H9 (cell line): Measurements from ENCODE around the gene RINL. TPM values are rescaled to one million over a fixed set of nuclear protein-coding genes. Genes with fewer than 3 reads are reported as not detected.

ENCODE experiments used
- DNase-seq: peaks from one replicate; pipeline ENCODE4 v3.0.0-alpha.2; 2017
- H2AFZ ChIP-seq: one replicate; pipeline ENCODE4 v1.6.1; 2013; ENCODE audit warnings: mild to moderate bottlenecking, low read length, control low read depth, moderate library complexity
- H2AK5ac ChIP-seq: 2 replicates; pipeline ENCODE4 v1.6.1; 2013; ENCODE audit warnings: low read length, control low read depth, mixed read lengths; ENCODE audit not compliant: insufficient read length
- H2BK120ac ChIP-seq: one replicate; pipeline ENCODE4 v1.6.1; 2013; ENCODE audit warnings: low read depth, mild to moderate bottlenecking, low read length, control low read depth, inconsistent platforms; ENCODE audit not compliant: poor library complexity, severe bottlenecking
- H2BK12ac ChIP-seq: 2 replicates; pipeline ENCODE4 v1.6.1; 2013; ENCODE audit warnings: low read length, control low read depth, mixed read lengths, low read depth; ENCODE audit not compliant: insufficient read length
- H2BK15ac ChIP-seq: 2 replicates; pipeline ENCODE4 v1.6.1; 2013; ENCODE audit warnings: low read depth, low read length, control low read depth
- H2BK20ac ChIP-seq: one replicate; pipeline ENCODE4 v1.6.1; 2013; ENCODE audit warnings: low read depth, mild to moderate bottlenecking, low read length, control low read depth, inconsistent platforms; ENCODE audit not compliant: poor library complexity, severe bottlenecking
- H2BK5ac ChIP-seq: 2 replicates; pipeline ENCODE4 v1.6.1; 2013; ENCODE audit warnings: low read length, control low read depth, mixed read lengths; ENCODE audit not compliant: insufficient read length
- H3K14ac ChIP-seq: 2 replicates; pipeline ENCODE4 v1.6.1; 2013; ENCODE audit warnings: low read length, control low read depth; ENCODE audit not compliant: insufficient read depth
- H3K18ac ChIP-seq: 2 replicates; pipeline ENCODE4 v1.6.1; 2013; ENCODE audit warnings: low read depth, mild to moderate bottlenecking, mixed read lengths, low read length, control low read depth; ENCODE audit not compliant: insufficient read length
- H3K23ac ChIP-seq: 2 replicates; pipeline ENCODE4 v1.6.1; 2013; ENCODE audit warnings: low read length, control low read depth, mixed read lengths, low read depth; ENCODE audit not compliant: insufficient read length
- H3K23me2 ChIP-seq: 2 replicates; pipeline ENCODE4 v1.6.1; 2013; ENCODE audit warnings: low read depth, mild to moderate bottlenecking, mixed read lengths, low read length, control low read depth; ENCODE audit not compliant: insufficient read length, poor library complexity, severe bottlenecking
- H3K27ac ChIP-seq: 2 replicates; pipeline ENCODE4 v1.5.1; 2013; ENCODE audit warnings: low read length, control low read depth, mixed read lengths, low read depth; ENCODE audit not compliant: insufficient read length
- H3K27me3 ChIP-seq: 2 replicates; pipeline ENCODE4 v1.6.1; 2013; ENCODE audit warnings: low read length, control low read depth, inconsistent platforms; ENCODE audit not compliant: insufficient read depth
- H3K4ac ChIP-seq: 2 replicates; pipeline ENCODE4 v1.6.1; 2013; ENCODE audit warnings: low read depth, mild to moderate bottlenecking, control low read depth, inconsistent platforms, low read length, moderate library complexity
- H3K4me1 ChIP-seq: 2 replicates; pipeline ENCODE4 v1.6.1; 2013; ENCODE audit warnings: low read length, control low read depth, inconsistent platforms; ENCODE audit not compliant: insufficient read depth
- H3K4me2 ChIP-seq: 2 replicates; pipeline ENCODE4 v1.6.1; 2013; ENCODE audit warnings: low read length, control low read depth, mixed read lengths; ENCODE audit not compliant: insufficient read length, insufficient read depth
- H3K56ac ChIP-seq: 2 replicates; pipeline ENCODE4 v1.6.1; 2013; ENCODE audit warnings: low read depth, mild to moderate bottlenecking, mixed read lengths, low read length, control low read depth; ENCODE audit not compliant: insufficient read length
- H3K79me1 ChIP-seq: 2 replicates; pipeline ENCODE4 v1.6.1; 2013; ENCODE audit warnings: low read depth, mild to moderate bottlenecking, moderate library complexity, low read length, control low read depth, inconsistent platforms; ENCODE audit not compliant: insufficient read depth, poor library complexity, severe bottlenecking
- H3K79me2 ChIP-seq: 2 replicates; pipeline ENCODE4 v1.6.1; 2013; ENCODE audit warnings: low read length, control low read depth, inconsistent platforms; ENCODE audit not compliant: insufficient read depth
- H3K9ac ChIP-seq: 2 replicates; pipeline ENCODE4 v1.6.1; 2013; ENCODE audit warnings: low read length, control low read depth, mixed read lengths; ENCODE audit not compliant: insufficient read length; ENCODE audit errors: extremely low read depth
- H3K9me3 ChIP-seq: one replicate; pipeline ENCODE4 v1.6.1; 2013; ENCODE audit warnings: low read depth, low read length, inconsistent platforms; ENCODE audit not compliant: control insufficient read depth
- H3T11ph ChIP-seq: one replicate; pipeline ENCODE4 v1.6.1; 2013; ENCODE audit warnings: mild to moderate bottlenecking, low read length, control low read depth, inconsistent platforms
- H4K20me1 ChIP-seq: one replicate; pipeline ENCODE4 v1.6.1; 2013; ENCODE audit not compliant: control insufficient read depth, insufficient read length, insufficient read depth
- H4K5ac ChIP-seq: 2 replicates; pipeline ENCODE4 v1.6.1; 2013; ENCODE audit warnings: low read depth, mild to moderate bottlenecking, mixed read lengths, low read length, control low read depth; ENCODE audit not compliant: insufficient read length
- H4K8ac ChIP-seq: replicated peaks from 2 replicates; pipeline ENCODE4 v1.6.1; 2013; ENCODE audit warnings: low read length, control low read depth, mixed read lengths, low read depth; ENCODE audit not compliant: insufficient read length
- H4K91ac ChIP-seq: 2 replicates; pipeline ENCODE4 v1.6.1; 2013; ENCODE audit warnings: low read depth, mild to moderate bottlenecking, moderate library complexity, mixed read lengths, low read length, control low read depth; ENCODE audit not compliant: insufficient read length
- H3K27ac Mint-ChIP-seq, 3 experiments: 2 replicates in 2 of 3; 3 replicates in 1 of 3; pipeline ENCODE4 v1.8.0; 2020 to 2021; ENCODE audit warnings: mixed read lengths in 3 of 3, mild to moderate bottlenecking in 1 of 3, moderate library complexity in 1 of 3
- H3K27me3 Mint-ChIP-seq: 2 replicates; pipeline ENCODE4 v1.8.0; 2021; ENCODE audit warnings: low read depth, mild to moderate bottlenecking, moderate library complexity, mixed read lengths
- H3K36me3 Mint-ChIP-seq, 3 experiments: 2 replicates in 2 of 3; 3 replicates in 1 of 3; pipeline ENCODE4 v1.8.0; 2020 to 2021; ENCODE audit warnings: low read depth in 3 of 3, mixed read lengths in 3 of 3; ENCODE audit not compliant: insufficient read depth in 1 of 3
- H3K4me1 Mint-ChIP-seq, 2 experiments: 2 replicates each; pipeline ENCODE4 v1.8.0; 2020; ENCODE audit warnings: mixed read lengths in 2 of 2
- H3K4me3 Mint-ChIP-seq, 2 experiments: 2 replicates in 1 of 2; 3 replicates in 1 of 2; pipeline ENCODE4 v1.8.0; 2020 to 2021; ENCODE audit warnings: mild to moderate bottlenecking in 2 of 2, mixed read lengths in 2 of 2, moderate library complexity in 1 of 2
- H3K9me3 Mint-ChIP-seq, 2 experiments: 2 replicates in 1 of 2; 3 replicates in 1 of 2; pipeline ENCODE4 v1.8.0; 2020; ENCODE audit warnings: mild to moderate bottlenecking in 2 of 2, mixed read lengths in 2 of 2, moderate library complexity in 1 of 2
- CTCF ChIP-seq: fragments of 200-600 bp; sonication (generic); conservative IDR thresholded peaks from 3 replicates; pipeline ENCODE4 v1.8.0; 2021; ENCODE audit warnings: antibody characterized with exemption, mild to moderate bottlenecking
- WGBS: extraction: QIAGEN DNeasy Blood & Tissue Kit; methylation state at CpG from one replicate; pipeline ENCODE4 v1.1.7; 2013; ENCODE audit warnings: missing lambda C conversion rate, low lambda C conversion rate, mixed read lengths; ENCODE audit not compliant: insufficient read length; ENCODE audit errors: extremely low coverage; 5-methylcytosine and 5-hydroxymethylcytosine counted together
- total RNA-seq: library from RNA; stranded (reverse); gene quantifications from 2 replicates; pipeline ENCODE4 v1.2.1, GENCODE V29; 2021

Gene RINL
- total RNA-seq, 1 experiment from 2014 or later = 6.4 TPM

DNA sequence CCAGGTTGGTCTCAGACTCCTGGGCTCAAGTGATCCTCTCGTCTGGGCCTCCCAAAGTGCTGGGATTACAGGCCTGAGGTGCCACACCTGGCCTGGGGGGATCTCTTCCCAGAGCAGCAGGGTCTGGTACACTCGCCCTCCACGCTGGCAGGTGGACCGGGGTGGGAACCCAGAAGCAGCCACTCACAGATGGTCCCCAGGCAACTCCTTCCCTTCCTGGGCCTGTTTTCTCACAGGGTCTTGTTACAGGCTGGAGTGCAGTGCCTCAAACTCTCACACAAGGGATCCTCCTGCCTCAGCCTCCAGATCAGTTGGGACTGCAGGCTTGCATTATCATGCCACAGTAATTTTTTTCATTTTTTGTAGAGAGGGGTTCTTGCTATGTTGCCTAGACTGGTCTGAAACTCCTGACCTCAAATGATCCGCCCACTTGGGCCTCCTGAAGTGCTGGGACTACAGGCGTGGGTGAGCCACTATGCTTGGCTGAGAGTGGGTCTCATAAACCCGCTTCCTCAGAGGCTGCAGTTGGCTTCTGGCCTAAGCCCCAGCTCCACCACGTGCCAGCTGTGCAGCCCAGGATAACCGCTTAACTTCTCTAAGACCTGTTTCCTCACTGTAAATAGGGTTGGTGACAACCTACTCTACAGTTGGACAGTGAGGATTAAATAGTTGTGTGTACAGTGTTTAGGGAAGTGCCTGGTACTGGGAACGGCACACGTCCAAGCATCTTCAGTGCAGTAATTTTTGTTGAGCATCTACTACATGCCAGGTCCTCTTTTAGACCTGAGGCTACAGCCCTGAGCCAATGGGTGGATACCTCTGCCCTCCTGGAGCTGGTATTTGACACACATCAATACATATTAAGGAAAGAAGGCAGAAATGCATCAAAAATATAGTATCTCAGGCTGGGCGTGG lies 34.8 kb upstream of the RINL start:
- H3K9me3 Mint-ChIP-seq = peaks cover 0 to 2% of the 10 kb centered on the region in 2 experiments; a peak in 1 of 5 replicates
- Histone ChIP-seq H2BK5ac (no peak overlapping the region), H3K4me1 (no peaks in the 10 kb centered on the region; the same call in 1 of the 2 replicates), H2BK15ac (no peak overlapping the region), H4K20me1 (no peaks in the 10 kb centered on the region), H3T11ph (no peak overlapping the region), H3K18ac (no peak overlapping the region), H4K5ac (no peak overlapping the region), H3K4ac (no peak overlapping the region), H4K8ac (no peak overlapping the region), H3K56ac (no peak overlapping the region), H3K14ac (no peak overlapping the region), H3K23ac (no peak overlapping the region), H3K9me3 (no peaks in the 10 kb centered on the region), H2BK120ac (no peak overlapping the region), H3K27ac (no peak overlapping the region), H3K79me1 (no peaks in the 10 kb centered on the region), H3K4me2 (no peak overlapping the region), H2AFZ (no peak overlapping the region), H2BK20ac (no peak overlapping the region), H3K9ac (no peak overlapping the region), H3K27me3 (no peaks in the 10 kb centered on the region), H4K91ac (no peak overlapping the region), H2BK12ac (no peak overlapping the region), H3K23me2 (no peaks in the 10 kb centered on the region), H3K79me2 (no peaks in the 10 kb centered on the region), H2AK5ac (no peak overlapping the region)
- no CpG with 5 or more reads among the region's 12 CpGs for WGBS
- peak overlapping the region in 1 of 3 experiments; percentile 18; a peak in 1 of 7 replicates for H3K27ac Mint-ChIP-seq
- no peak overlapping the region for H3K4me3 Mint-ChIP-seq
- peaks cover 5 to 13% (median 8%) of the 10 kb centered on the region in 3 experiments; a peak in 6 of 7 replicates for H3K36me3 Mint-ChIP-seq
- no peak for TF ChIP-seq CTCF
- H3K4me1 Mint-ChIP-seq = peaks cover 3 to 4% of the 10 kb centered on the region in 2 experiments; a peak in 3 of 4 replicates
- H3K27me3 Mint-ChIP-seq = no peaks in the 10 kb centered on the region; the same call in 1 of the 2 replicates
- no peak for DNase-seq
